ENCODE results near the gene ANKRD33B. TPM values are rescaled to one million over a fixed set of nuclear protein-coding genes. Genes with fewer than 3 reads are reported as not detected.

The ANKRD33B gene
- total RNA-seq, 1 experiment from 2014 or later: 6.9 TPM

DNA sequence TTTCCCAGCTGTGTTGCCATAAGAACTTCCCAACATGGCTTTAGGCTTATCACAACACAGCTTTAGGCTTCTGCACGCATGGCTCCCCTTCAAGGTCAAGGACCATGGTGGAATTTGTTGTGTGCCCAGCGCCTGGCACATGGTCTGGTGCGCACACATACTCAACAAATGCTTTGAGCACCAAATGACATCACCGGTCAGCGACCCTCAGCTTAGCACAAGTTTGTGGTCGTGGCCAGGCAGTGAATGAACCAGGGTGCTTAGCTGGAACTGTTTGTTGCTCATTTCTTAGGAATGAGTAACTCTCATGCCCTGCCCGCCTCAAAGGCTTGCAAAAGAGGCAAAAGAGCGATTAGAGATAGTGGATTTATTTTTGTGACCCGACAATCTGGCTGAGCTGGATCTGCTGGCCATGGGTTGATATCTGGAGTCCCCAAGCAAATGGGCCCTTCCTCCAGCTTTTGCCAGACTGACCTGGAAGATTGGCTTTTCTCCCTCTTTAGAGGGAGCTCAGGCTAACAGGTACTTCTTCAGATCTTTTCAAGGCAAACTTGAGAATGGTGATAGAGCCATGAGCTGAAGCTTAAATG, 138.3 kb downstream of the ANKRD33B start:
- H3K4me3 Mint-ChIP-seq: no peak overlapping the region
- no peak overlapping the region for H4K91ac ChIP-seq (ENCODE audit: insufficient read length, low read depth, low read length)
- no peak for DNase-seq

More for the DNA sequence above, 138.3 kb downstream of the ANKRD33B start:
- no peak overlapping the region for H3K27ac ChIP-seq (ENCODE audit: insufficient read length, low read depth, low read length)
- no peaks in the 10 kb centered on the region for H3K79me2 ChIP-seq (ENCODE audit: insufficient read depth, low read length)
- H3K27me3 Mint-ChIP-seq (ENCODE audit: low read depth): no peaks in the 10 kb centered on the region
- no peak overlapping the region for H3K9ac ChIP-seq (ENCODE audit: extremely low read depth, insufficient read length, low read length)
- no peak overlapping the region for H3K18ac ChIP-seq (ENCODE audit: insufficient read length, low read depth, low read length)
- H3K4me1 Mint-ChIP-seq: peaks cover 38 to 42% of the 10 kb centered on the region in 2 experiments
- no peaks in the 10 kb centered on the region for H4K20me1 ChIP-seq (ENCODE audit: control insufficient read depth, insufficient read depth, insufficient read length)
- no peak overlapping the region for H3K4me2 ChIP-seq (ENCODE audit: insufficient read depth, insufficient read length, low read length)
- H2BK12ac ChIP-seq (ENCODE audit: insufficient read length, low read depth, low read length): no peak overlapping the region
- no peak overlapping the region for H3T11ph ChIP-seq (ENCODE audit: low read length)
- TF ChIP-seq, protein P1, sequence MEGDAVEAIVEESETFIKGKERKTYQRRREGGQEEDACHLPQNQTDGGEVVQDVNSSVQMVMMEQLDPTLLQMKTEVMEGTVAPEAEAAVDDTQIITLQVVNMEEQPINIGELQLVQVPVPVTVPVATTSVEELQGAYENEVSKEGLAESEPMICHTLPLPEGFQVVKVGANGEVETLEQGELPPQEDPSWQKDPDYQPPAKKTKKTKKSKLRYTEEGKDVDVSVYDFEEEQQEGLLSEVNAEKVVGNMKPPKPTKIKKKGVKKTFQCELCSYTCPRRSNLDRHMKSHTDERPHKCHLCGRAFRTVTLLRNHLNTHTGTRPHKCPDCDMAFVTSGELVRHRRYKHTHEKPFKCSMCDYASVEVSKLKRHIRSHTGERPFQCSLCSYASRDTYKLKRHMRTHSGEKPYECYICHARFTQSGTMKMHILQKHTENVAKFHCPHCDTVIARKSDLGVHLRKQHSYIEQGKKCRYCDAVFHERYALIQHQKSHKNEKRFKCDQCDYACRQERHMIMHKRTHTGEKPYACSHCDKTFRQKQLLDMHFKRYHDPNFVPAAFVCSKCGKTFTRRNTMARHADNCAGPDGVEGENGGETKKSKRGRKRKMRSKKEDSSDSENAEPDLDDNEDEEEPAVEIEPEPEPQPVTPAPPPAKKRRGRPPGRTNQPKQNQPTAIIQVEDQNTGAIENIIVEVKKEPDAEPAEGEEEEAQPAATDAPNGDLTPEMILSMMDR (conservative IDR thresholded peaks at IDR 0.05): no peak
- H3K27me3 ChIP-seq (ENCODE audit: insufficient read depth, low read length): no peaks in the 10 kb centered on the region
- no peaks in the 10 kb centered on the region for H3K36me3 Mint-ChIP-seq (ENCODE audit: insufficient read depth in 1 of 3, low read depth in 3 of 3)
- no peak overlapping the region for H2AFZ ChIP-seq (ENCODE audit: low read length)
- H2BK20ac ChIP-seq (ENCODE audit: low read depth, low read length, poor library complexity, severe bottlenecking): no peak overlapping the region
- H2BK120ac ChIP-seq (ENCODE audit: low read depth, low read length, poor library complexity, severe bottlenecking): no peak overlapping the region
- no peak overlapping the region for H4K8ac ChIP-seq (replicated peaks; ENCODE audit: insufficient read length, low read depth, low read length)
- H3K4me1 ChIP-seq (ENCODE audit: insufficient read depth, low read length): peaks cover 21% of the 10 kb centered on the region
- no peak overlapping the region for H3K56ac ChIP-seq (ENCODE audit: insufficient read length, low read depth, low read length)
- H3K79me1 ChIP-seq (ENCODE audit: insufficient read depth, low read depth, low read length, poor library complexity, severe bottlenecking): no peaks in the 10 kb centered on the region
- no peaks in the 10 kb centered on the region for H3K9me3 Mint-ChIP-seq
- no peaks in the 10 kb centered on the region for H3K23me2 ChIP-seq (ENCODE audit: insufficient read length, low read depth, low read length, poor library complexity, severe bottlenecking)
- no peak overlapping the region for H3K27ac Mint-ChIP-seq
- H4K5ac ChIP-seq (ENCODE audit: insufficient read length, low read depth, low read length): no peak overlapping the region
- no CpG with 5 or more reads among the region's 9 CpGs for WGBS (ENCODE audit: extremely low coverage, insufficient read length, low lambda C conversion rate)
- no peak overlapping the region for H3K4ac ChIP-seq (ENCODE audit: low read depth, low read length)
- H2BK15ac ChIP-seq (ENCODE audit: low read depth, low read length): no peak overlapping the region
- H3K14ac ChIP-seq (ENCODE audit: insufficient read depth, low read length): no peak overlapping the region
- H3K23ac ChIP-seq (ENCODE audit: insufficient read length, low read depth, low read length): no peak overlapping the region
- no peaks in the 10 kb centered on the region for H3K9me3 ChIP-seq (ENCODE audit: control insufficient read depth, low read depth, low read length)
- H2BK5ac ChIP-seq (ENCODE audit: insufficient read length, low read length): no peak overlapping the region
- no peak overlapping the region for H2AK5ac ChIP-seq (ENCODE audit: insufficient read length, low read length)
